GM23248 (cell line): ENCODE results near the gene TWIST2.

Experiments
- EZH2 ChIP-seq: fragments of 200-600 bp; sonication (generic); IDR thresholded peaks from 2 replicates; pipeline ENCODE4 v1.6.1; 2018; ENCODE audit warnings: antibody characterized with exemption, mild to moderate bottlenecking; ENCODE audit not compliant: insufficient read depth, poor library complexity, severe bottlenecking
- EZH2phosphoT487 ChIP-seq: fragments of 200-600 bp; sonication (generic); IDR thresholded peaks from 2 replicates; pipeline ENCODE4 v1.6.1; 2018; ENCODE audit warnings: antibody characterized with exemption, moderate library complexity, mild to moderate bottlenecking, low read depth; ENCODE audit not compliant: insufficient read depth

GRCh38 chr2:238902285-238902684, 54.4 kb downstream of the TWIST2 start:
- no peak for TF ChIP-seq EZH2
- TF ChIP-seq EZH2phosphoT487 = no peak
